ENCODE results near the gene STAMBP.
"Not testable (repeated sequence)": the region's sequence is repeated elsewhere in the genome, so short reads cannot be mapped to it uniquely, and the experiment has no call there.

Gene STAMBP

GRCh38 chr2:73886357-73886756, 57.6 kb downstream of the STAMBP start:
- no peaks in the 10 kb centered on the region for H3K4me1 Mint-ChIP-seq (ENCODE audit: low read depth)
- intact Hi-C loops (cut with micrococcal nuclease) = no loop called here
- no peak overlapping the region for H3K4me3 Mint-ChIP-seq
- H3K36me3 Mint-ChIP-seq (ENCODE audit: low read depth) = no peaks in the 10 kb centered on the region
- H3K27ac Mint-ChIP-seq = no peak overlapping the region
- no peaks in the 10 kb centered on the region for H3K9me3 Mint-ChIP-seq
- H3K27me3 Mint-ChIP-seq = peaks cover 16% of the 10 kb centered on the region

- H3K9me3 Mint-ChIP-seq; H3K36me3 Mint-ChIP-seq (ENCODE audit: low read depth); intact Hi-C loops (cut with micrococcal nuclease); H3K4me3 Mint-ChIP-seq; H3K27ac Mint-ChIP-seq; H3K4me1 Mint-ChIP-seq (ENCODE audit: low read depth): not testable (repeated sequence)
- peaks cover 16% of the 10 kb centered on the region for H3K27me3 Mint-ChIP-seq
Observed at GRCh38 chr2:73887596-73888353, 59.0 kb downstream of the STAMBP start.

DNA sequence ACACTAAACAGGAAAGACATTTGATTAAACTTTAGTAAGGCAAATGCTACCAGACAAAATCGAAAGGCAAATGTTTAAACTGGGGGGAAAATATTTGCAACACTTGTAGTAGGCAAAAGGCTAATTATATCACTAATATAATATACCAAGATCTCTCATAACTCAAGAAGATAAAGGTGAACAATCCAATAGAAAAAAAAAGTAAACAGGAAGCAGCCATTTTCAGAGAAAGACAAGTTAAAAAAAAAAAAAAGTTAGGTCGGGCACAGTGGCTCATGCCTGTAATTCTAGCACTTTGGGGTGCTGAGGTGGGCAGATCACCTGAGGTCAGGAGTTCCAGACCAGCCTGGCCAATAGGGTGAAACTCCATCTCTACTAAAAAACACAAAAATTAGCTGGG, 59.6 kb downstream of the STAMBP start:
- H3K36me3 Mint-ChIP-seq (ENCODE audit: low read depth) = no peaks in the 10 kb centered on the region
- H3K4me1 Mint-ChIP-seq (ENCODE audit: low read depth) = no peaks in the 10 kb centered on the region
- H3K4me3 Mint-ChIP-seq = no peak overlapping the region
- peaks cover 16% of the 10 kb centered on the region for H3K27me3 Mint-ChIP-seq
- H3K9me3 Mint-ChIP-seq = no peaks in the 10 kb centered on the region
- H3K27ac Mint-ChIP-seq = no peak overlapping the region
- intact Hi-C loops (cut with micrococcal nuclease) = no loop called here

- H3K4me3 Mint-ChIP-seq = no peak overlapping the region
- H3K4me1 Mint-ChIP-seq (ENCODE audit: low read depth) = peaks cover 1% of the 10 kb centered on the region
- no peak overlapping the region for H3K27ac Mint-ChIP-seq
- peaks cover 16% of the 10 kb centered on the region for H3K27me3 Mint-ChIP-seq
- intact Hi-C loops (cut with micrococcal nuclease) = no loop called here
- H3K9me3 Mint-ChIP-seq = no peaks in the 10 kb centered on the region
- no peaks in the 10 kb centered on the region for H3K36me3 Mint-ChIP-seq (ENCODE audit: low read depth)
Observed at GRCh38 chr2:73889206-73889605, 60.4 kb downstream of the STAMBP start.

DNA sequence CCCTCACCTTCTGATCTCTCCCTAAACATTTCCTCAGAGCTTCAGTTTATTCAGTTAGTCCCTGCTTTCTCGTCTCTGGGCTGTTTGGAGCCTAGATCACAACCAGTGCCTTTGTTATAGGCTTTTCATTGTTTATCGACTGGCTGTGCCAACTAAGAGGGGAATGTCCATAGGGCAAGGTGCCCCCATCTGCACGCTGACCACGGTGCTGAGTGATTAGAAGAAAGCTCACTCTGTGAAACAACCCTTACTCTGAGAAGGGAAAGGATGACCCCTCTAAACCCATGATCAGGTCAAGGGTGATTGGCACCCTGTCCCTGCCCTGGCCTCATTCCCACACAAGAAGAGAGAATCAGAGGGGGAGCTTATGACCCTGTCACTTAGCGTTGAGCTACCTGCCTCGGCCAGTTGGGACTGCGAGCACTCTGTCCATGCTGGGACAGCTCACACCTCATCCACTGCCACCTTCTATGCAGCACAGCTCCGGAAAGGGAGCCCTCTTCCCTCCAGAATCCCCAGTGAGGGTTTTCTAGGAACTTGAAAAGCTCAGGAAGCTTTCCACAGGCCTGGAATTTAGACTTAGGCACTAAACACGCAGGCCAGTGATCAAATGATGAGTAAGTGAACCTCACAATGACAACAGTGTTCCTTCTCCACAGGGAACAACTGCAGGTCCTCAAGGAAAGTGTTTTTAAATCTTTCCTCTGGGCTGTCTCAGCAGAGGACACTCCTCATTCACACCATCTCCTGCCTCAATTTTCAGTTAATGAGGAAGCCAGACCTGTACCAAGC, 61.7 kb downstream of the STAMBP start:
- peaks cover 8% of the 10 kb centered on the region for H3K4me1 Mint-ChIP-seq (ENCODE audit: low read depth)
- no peak overlapping the region for H3K4me3 Mint-ChIP-seq
- no peaks in the 10 kb centered on the region for H3K9me3 Mint-ChIP-seq
- H3K27ac Mint-ChIP-seq = no peak overlapping the region
- intact Hi-C loops (cut with micrococcal nuclease) = no loop called here
- peaks cover 16% of the 10 kb centered on the region for H3K27me3 Mint-ChIP-seq
- H3K36me3 Mint-ChIP-seq (ENCODE audit: low read depth) = no peaks in the 10 kb centered on the region

GRCh38 chr2:73891276-73891901, 62.6 kb downstream of the STAMBP start:
- intact Hi-C loops (cut with micrococcal nuclease) = no loop called here
- Mint-ChIP-seq H3K4me1 (ENCODE audit: low read depth) (peaks cover 12% of the 10 kb centered on the region), H3K4me3 (no peak overlapping the region), H3K27me3 (peaks cover 13% of the 10 kb centered on the region), H3K9me3 (no peaks in the 10 kb centered on the region), H3K36me3 (ENCODE audit: low read depth) (no peaks in the 10 kb centered on the region), H3K27ac (no peak overlapping the region)

DNA sequence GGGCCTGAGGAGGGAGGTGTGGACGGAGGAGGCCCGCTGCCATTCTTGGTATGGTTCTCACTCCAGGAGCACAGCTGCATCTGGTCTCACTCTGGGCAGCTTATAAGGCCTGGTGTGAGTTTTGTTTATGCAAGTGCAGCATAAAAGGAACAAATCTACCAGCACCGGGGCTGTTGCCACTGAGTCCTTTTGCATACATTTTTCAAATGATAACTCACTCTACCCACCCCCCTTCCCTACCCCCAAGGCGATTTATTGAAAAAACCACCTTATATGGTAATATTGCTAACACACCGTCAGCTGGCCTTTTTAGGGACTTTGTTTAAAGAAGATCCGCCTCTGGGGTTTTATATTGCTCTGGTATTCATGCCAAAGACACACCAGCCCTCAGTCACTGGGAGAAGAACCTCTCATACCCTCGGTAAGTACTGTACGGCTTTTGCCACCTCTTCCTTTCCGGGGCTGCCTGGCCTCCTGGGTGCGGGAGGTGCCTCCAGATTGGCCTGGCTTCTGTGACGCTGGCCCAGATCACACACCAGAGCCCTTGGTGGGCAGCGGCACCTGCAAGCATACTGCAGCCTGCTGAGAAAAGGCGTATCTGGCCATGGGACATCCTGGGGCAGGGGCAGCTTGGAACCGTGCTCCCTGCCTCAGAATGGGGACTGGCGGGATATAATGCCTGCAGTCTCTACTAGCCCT, 64.0 kb downstream of the STAMBP start, which contains the start of gene ACTG2:
Gene ACTG2 (plus strand): TSS at position 378 of the 699 bp plus-strand sequence. CDS start 8,304 bp downstream, outside the sequence.
- intact Hi-C loops (cut with micrococcal nuclease) = no loop called here
- Mint-ChIP-seq H3K4me3 (no peak within 1 kb of the TSS), H3K4me1 (ENCODE audit: low read depth) (peaks cover 26% of the 10 kb centered on the region), H3K36me3 (ENCODE audit: low read depth) (no peaks in the 10 kb centered on the region), H3K27ac (no peak within 1 kb of the TSS), H3K9me3 (no peaks in the 10 kb centered on the region), H3K27me3 (peaks cover 14% of the 10 kb centered on the region)

DNA sequence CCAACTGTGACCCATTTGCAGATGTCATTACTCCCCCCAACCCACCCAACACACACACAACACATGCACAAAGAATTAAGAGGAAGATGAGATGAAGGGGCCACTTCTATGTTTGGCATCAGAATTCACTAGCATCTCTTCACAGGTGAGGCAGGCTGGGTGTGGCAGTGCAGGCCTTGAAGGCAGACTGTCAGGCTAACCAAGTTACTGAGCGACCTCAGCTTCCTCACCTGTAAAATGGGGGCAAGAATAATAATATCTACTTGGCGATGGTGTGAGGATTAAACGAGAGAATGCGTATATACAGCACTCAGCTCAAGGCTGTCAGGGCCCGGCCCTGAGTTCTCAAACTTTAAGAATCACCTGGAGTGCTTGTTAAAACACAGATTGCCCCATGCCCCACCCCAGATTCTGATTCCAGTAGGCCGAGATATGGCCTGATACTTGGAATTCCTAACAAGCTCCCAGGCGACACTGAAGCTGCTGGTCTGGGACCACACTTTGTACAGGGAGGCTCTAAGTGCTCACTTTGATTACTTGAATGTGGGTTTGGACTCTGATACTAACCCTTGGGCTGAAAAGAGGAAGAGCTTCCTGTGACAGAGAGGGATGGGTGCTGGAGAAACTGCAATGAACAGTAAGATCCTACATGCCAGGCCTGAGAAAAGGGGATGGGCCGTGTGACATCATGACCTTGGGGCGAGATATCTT, 65.2 kb downstream of the STAMBP start:
- intact Hi-C loops (cut with micrococcal nuclease) = no loop called here
- H3K4me1 Mint-ChIP-seq (ENCODE audit: low read depth) = peaks cover 27% of the 10 kb centered on the region
- H3K27me3 Mint-ChIP-seq = peaks cover 12% of the 10 kb centered on the region
- no peak overlapping the region for H3K4me3 Mint-ChIP-seq
- H3K36me3 Mint-ChIP-seq (ENCODE audit: low read depth) = no peaks in the 10 kb centered on the region
- no peaks in the 10 kb centered on the region for H3K9me3 Mint-ChIP-seq
- no peak overlapping the region for H3K27ac Mint-ChIP-seq

DNA sequence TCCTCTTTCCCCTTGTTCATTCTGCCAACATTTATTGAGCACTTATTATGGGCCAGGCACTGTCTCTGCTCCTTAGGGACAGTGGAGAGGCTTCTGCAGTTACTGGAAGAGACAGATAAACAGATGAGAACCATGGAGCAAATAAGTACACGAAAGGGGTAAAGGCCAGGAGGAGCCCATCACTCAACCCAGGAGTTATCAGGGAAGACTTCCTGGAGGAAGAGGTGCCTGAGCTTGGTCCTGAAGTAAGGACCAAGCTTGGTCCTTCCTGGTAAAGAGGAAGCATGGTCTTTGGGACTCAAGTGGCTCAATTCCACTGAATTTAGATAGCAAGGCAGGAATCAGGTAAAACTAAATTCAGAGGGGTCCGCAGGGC, 65.7 kb downstream of the STAMBP start:
- peaks cover 12% of the 10 kb centered on the region for H3K27me3 Mint-ChIP-seq
- no peak overlapping the region for H3K4me3 Mint-ChIP-seq
- H3K27ac Mint-ChIP-seq = no peak overlapping the region
- intact Hi-C loops (cut with micrococcal nuclease) = no loop called here
- peaks cover 27% of the 10 kb centered on the region for H3K4me1 Mint-ChIP-seq (ENCODE audit: low read depth)
- no peaks in the 10 kb centered on the region for H3K36me3 Mint-ChIP-seq (ENCODE audit: low read depth)
- H3K9me3 Mint-ChIP-seq = no peaks in the 10 kb centered on the region

GRCh38 chr2:73894877-73895276, 66.1 kb downstream of the STAMBP start:
- peaks cover 12% of the 10 kb centered on the region for H3K27me3 Mint-ChIP-seq
- no peak overlapping the region for H3K4me3 Mint-ChIP-seq
- H3K4me1 Mint-ChIP-seq (ENCODE audit: low read depth) = peaks cover 27% of the 10 kb centered on the region
- intact Hi-C loops (cut with micrococcal nuclease) = no loop called here
- H3K27ac Mint-ChIP-seq = no peak overlapping the region
- H3K9me3 Mint-ChIP-seq = no peaks in the 10 kb centered on the region
- no peaks in the 10 kb centered on the region for H3K36me3 Mint-ChIP-seq (ENCODE audit: low read depth)

DNA sequence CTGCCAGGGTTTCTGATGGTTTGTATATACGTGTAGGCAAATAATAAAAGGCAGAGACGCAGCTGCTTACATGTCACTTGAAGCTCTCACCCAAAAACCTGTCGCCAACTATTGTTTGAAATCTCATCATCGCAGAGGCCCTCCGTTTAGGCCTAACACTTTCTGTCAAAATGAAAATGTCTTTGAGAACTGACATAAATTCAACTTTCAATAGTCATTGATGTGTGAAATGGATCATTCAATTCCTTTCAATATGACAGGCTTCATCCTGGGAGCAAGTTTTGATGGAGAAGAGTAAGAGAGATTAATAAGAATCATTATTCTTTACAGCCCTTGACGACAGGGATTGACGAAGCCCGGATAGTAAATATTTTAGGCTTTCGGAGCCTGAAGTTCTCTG, 66.7 kb downstream of the STAMBP start:
- no peak overlapping the region for H3K4me3 Mint-ChIP-seq
- no peaks in the 10 kb centered on the region for H3K9me3 Mint-ChIP-seq
- no peak overlapping the region for H3K27ac Mint-ChIP-seq
- intact Hi-C loops (cut with micrococcal nuclease) = no loop called here
- peaks cover 13% of the 10 kb centered on the region for H3K27me3 Mint-ChIP-seq
- H3K36me3 Mint-ChIP-seq (ENCODE audit: low read depth) = no peaks in the 10 kb centered on the region
- peaks cover 27% of the 10 kb centered on the region for H3K4me1 Mint-ChIP-seq (ENCODE audit: low read depth)

GRCh38 chr2:73896362-73897239, 67.8 kb downstream of the STAMBP start:
- intact Hi-C loops (cut with micrococcal nuclease) = no loop called here
- Mint-ChIP-seq H3K27me3 (peaks cover 11% of the 10 kb centered on the region), H3K27ac (no peak overlapping the region), H3K4me1 (ENCODE audit: low read depth) (peaks cover 27% of the 10 kb centered on the region), H3K36me3 (ENCODE audit: low read depth) (no peaks in the 10 kb centered on the region), H3K4me3 (no peak overlapping the region), H3K9me3 (no peaks in the 10 kb centered on the region)

DNA sequence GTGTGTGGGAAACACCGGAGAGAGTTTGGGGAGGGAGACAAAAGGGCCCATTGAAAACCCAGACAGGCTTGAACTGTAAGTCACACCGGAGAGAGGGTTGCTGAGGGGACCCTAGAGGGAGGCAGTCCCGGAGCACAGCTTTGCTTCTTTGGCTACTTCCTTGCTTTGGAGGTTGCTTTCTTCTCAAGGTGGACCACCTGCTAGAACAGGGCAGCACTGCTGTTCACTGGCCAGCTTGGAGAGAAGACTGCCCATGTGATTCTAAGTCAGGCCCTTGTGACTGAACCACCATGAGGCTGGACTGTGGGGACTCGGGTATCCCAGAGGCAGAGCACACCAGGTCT, 68.5 kb downstream of the STAMBP start:
- H3K9me3 Mint-ChIP-seq = no peaks in the 10 kb centered on the region
- H3K27ac Mint-ChIP-seq = no peak overlapping the region
- no peaks in the 10 kb centered on the region for H3K36me3 Mint-ChIP-seq (ENCODE audit: low read depth)
- intact Hi-C loops (cut with micrococcal nuclease) = no loop called here
- no peak overlapping the region for H3K4me3 Mint-ChIP-seq
- peaks cover 27% of the 10 kb centered on the region for H3K4me1 Mint-ChIP-seq (ENCODE audit: low read depth)
- peaks cover 11% of the 10 kb centered on the region for H3K27me3 Mint-ChIP-seq

Data from dendritic cell treated with granulocyte-macrophage colony-stimulating factor and Interleukin-4, amounts not matched to agents 40 ng/mL and 50 ng/mL, for 4 days (primary cell).